Endometrium (tissue), 2 donors: Measurements from ENCODE around the gene TMEM184B.
"Not testable (repeated sequence)": the region's sequence is repeated elsewhere in the genome, so short reads cannot be mapped to it uniquely, and the experiment has no call there.

Experiments
- FAIRE-seq: peaks from 2 replicates; lab custom pipeline; 2012; peaks lifted over from hg19 to GRCh38; lab: Jason Lieb, UNC
- donor health status: control.
- donor health status: control.

The TMEM184B gene

DNA sequence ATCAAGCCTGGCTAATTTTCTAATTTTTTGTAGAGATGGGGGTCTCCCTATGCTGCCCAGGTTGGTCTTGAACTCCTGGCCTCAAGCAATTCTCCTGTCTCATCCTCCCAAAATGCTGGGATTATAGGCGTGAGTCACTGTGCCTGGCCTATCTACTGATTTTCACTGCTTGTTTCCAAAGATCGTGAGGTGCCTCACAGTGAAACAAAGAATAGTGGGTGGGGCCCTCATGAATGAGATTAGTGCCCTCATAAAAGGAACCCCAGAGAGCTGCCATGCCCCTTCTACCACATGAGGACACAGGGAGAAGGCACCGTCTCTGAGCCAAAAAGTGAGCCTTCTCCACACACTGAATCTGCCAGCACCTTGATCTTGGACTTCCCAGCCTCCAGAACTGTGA is 23.5 kb downstream of the TMEM184B start:
- no peak for FAIRE-seq

DNA sequence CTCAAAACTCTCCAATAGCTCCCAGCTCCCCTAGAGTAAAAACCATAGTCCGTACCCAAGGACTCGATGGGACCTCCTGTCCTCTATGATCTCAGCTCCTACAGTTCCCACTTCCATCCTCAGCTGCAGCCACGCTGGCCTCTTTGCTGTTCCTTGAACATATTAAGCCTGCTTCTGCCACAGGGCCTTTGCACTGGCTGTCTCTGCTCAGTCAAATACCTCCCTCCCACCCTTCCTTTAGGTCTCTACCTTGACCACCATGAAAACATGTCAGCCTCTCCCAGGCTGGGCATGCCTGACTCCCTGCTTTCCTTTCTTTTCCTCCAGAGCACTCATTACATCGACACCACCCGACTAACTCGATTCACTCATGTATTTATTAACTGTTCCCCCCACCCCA is 24.5 kb downstream of the TMEM184B start:
- FAIRE-seq: no peak

DNA sequence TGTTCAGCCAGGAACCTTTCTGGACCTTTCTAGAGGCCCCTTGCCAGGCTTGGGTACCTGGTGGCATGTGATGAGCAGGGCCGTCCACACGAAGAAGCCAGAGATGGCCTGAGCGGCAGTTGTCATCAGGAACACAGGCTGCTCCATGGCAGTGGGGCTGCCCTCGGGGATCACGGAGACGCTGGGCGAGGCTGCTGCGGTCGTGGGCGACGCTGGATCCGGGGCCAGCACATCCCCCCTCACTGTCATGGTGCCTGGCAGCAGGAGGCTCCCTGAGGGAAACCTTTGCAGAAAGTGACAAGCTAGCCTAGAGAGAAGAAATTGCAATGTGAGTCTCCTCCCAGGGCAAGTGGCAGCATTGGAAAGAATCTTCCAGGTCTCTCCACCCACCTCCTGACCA is 25.1 kb downstream of the TMEM184B start:
- FAIRE-seq: no peak

DNA sequence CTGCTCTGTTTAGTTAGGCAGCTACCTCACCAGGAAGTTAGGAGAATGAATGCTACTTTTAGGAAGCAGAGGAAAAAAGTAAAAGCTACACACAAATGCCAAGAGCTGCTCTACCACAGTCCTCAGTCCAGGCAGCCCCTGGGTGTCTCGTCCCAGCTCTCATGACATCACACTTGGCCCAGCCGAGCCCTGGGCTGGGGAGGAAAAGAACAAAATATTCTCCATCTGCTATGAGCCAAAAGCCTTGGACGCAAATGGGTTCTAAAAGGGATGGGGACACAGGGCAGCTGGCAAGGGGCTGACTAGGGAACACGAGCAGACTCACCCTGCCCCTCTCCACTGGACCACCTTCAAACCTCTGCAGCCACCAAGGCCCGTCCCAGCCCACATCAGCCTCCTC is 26.1 kb downstream of the TMEM184B start:
- FAIRE-seq: no peak

DNA sequence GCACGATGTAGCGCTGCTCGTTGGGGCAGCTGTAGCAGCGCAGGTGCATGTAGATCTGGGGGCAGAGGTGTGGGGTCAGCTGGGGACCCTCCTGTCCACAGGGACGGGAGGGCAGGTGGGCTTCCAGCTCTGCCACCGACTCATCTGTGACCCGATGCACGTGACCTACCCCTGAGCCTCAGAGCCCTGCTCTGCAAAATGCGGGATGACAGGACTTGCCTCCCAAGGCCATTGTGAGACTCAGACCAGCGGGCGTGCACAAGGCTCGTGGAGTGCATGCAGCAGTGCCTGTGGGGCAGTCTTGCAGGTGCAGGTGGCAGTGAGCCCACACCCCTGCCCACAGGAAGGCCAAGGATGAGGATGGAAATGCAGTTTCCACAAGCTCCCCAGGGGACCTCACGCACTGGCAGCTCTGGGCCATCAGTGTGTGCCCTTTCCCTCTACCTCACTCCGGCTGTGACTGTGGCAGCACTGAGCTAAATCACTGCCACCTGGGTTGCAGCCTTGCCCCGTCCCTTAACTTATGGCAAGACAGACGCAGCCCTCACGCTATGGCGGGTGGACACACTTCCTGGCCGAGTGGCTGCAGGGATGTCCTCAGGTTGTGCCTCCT is 26.7 kb downstream of the TMEM184B start:
- FAIRE-seq: no peak

DNA sequence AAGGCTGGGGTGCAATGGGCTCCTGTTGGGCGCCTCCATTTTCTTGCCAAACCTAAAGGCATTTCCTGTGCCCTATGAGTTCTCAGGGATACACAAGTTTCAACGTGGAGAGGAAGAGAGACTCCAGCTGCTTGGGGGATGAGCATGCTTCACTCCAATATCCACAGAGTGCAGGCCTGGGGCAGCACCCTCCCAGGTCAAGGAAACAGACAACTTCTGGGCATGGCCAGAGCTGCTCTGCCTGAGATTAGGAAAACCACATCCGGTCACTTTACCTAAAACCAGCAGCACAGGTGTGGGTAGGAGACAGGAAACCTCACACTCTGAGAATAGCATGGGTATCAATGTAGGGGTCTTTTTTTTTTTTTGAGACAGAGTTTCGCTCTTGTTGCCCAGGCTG is 28.7 kb downstream of the TMEM184B start:
- no peak for FAIRE-seq

DNA sequence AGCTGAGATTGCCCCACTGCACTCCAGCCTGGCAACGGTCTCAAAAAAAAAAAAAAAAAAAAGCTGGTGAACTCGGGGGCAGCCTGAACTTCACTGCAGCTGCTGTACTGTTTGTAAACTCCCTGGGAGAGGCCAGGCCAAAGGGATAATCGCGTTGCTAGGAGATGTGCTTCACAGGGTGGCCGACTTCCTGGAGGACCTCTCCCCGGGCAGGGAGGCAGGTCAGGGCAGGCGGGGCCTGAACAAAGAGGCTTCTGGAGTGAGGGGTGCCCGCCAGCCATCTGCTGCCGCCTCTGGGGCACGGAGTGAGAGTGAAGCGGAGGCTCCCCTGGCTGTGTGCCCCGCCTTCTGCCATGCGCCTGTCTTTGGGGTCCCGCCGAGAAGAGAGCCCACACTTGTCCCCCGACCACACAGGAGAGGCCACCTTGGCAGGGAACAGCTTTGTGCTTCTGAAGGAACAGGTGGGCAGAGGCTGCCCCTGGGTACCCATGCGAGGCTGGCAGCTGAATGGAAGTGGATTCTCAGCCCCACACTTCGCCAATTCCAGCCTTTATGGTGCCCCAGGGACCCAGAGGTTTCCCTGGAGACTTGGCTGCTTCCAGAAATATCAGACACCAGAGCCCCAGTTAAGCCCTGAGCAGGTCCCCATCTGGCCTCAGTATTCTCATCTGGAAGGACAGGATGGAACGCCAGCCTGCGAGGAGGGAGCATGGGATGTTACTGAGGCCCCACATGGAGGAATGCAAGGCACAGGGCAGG is 29.6 kb downstream of the TMEM184B start:
- peak; percentile 71 for FAIRE-seq

DNA sequence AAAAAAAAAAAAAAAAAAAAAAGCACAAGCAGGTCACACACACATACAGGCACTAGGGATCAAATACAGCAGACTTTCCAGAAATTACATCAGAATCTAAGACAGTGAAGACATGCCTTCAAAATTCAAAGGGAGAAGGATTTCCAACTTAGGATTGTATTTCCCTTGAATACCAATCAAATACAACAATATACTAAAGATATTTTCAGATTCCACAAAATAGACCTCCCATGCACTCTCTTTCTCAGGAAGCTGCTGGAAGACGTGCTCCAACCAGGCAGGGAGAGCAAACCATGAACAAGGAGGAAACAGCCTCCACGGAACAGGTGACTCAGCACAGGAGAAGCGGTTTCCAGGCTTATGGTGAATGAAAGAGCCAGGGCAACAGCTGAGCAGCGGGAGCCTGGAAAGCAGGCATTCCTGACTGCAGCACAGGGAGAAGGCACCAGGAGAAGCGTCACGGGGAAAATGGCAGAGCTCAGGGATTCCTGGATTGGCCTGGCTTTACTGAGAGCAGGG is 32.0 kb downstream of the TMEM184B start:
- FAIRE-seq: no peak

DNA sequence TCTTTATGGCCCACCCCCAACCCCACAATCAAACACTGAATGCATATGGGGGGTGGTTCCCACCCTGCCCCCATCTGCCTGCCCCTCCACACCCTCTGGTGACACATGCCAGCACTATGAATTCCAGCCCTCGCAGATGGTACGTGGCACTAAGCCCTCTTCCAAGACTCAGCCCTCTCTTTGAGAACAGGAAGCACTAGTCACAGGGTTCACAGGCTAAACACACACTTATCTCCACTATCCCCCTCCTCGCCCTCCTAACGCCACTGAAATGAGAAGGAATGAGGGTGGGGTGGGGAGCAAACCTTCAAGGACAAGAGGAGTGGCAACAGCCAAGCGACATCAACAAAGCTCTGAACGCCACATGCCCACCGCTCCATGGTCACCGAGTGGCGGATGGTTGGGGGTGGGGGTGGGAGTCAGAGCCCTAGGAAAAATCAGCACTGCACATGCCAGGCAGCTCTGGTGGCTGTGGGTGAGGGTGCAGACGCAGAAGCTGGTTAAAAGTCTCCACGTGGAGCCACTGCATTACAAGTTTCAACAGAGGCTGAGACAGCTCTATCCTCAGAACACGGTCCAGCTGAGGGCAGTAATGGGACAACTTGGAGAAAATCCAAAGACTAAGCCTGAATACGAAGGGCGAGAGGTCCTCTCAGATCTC is 33.6 kb downstream of the TMEM184B start:
- FAIRE-seq: no peak

DNA sequence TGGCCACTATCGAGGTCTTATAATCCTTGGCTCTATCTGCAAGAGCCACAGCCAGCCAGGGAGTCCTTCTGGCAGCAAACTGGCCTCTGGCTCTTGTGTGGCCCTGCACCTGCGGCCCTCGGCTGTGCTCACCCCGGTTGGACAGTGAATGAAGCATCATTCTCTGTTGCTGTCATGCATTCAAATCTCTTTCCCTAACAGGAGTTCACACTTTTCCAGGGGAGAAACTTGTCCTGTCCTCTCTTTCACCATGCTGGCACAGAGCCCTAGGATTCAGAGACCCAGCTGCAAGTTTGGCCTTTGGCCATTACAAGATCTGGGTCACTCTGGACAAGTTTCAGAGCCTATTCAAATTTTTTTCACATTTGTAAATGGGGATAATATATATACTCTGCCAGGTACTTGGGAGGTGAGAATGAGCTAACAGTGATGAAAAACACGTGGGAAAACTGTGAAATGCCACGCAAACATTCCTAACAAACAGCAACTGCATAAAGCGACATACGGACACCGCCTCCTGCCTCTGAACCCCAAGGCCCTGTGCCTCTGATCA is 34.2 kb downstream of the TMEM184B start:
- FAIRE-seq: no peak

DNA sequence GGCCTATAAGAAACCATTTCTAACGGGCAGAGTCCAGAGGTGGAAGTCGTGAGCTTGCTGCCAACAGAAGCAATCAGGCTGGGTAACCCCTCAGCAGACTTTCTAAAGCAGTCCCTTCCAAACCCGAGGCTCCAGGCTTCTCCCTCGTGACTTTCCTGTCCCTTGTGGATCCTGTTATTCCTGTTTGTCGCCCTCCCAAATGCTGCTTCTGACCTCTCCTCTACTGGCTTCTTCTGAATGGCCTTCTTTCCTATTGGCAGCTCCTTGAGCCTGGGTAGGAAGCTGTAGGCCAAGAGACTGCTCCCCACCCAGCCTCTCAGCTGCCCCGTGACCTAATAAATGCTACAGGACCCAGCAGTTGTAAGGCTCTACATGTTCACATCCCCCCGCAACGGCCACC is 36.0 kb downstream of the TMEM184B start:
- no peak for FAIRE-seq

DNA sequence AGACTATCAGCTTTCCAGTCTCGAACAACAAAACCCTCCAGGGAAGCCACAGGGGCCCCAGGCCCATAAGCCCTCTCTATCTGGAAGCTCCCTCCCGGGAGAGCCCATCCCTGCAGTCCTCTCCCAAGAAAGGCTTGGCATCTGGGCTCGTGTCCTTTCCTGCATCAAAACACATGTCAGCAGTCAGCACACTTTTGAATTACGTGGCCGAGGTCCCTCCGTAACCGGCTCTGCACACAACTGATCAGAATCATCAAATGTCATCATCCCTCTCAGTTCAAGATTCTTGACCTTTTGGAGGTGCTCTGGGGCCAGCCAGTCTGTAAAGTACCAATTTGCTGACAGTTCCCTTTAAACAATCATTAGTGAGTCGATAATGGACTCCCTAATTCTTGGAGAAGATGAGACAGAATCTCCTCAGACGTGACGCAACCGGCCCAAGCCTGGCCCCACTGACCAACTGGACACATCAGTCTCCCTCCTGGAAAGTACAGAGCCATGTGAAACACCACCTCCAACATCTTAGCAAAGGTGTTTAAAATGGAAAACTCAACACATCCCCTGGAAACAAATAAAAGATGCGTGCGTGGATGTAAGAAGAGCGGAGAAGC is 37.5 kb downstream of the TMEM184B start:
- no peak for FAIRE-seq

DNA sequence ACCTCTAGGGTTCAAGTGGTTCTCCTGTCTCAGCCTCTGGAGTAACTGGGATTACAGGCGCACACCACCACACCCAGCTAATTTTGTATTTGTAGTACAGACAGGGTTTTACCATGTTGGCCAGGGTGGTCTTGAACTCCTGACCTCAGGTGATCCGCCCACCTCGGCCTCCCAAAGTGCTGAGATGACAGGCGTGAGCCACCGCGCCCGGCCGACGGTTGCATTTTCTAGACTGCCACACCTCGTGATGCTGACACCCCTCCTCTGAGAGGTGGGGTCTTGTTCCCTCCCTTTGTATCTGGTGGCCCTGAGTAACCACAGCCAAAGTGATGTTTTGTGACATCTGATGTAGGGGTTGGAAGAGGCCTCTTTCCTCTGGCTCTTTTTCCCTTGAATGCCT is 39.0 kb downstream of the TMEM184B start:
- FAIRE-seq: not testable (repeated sequence)

DNA sequence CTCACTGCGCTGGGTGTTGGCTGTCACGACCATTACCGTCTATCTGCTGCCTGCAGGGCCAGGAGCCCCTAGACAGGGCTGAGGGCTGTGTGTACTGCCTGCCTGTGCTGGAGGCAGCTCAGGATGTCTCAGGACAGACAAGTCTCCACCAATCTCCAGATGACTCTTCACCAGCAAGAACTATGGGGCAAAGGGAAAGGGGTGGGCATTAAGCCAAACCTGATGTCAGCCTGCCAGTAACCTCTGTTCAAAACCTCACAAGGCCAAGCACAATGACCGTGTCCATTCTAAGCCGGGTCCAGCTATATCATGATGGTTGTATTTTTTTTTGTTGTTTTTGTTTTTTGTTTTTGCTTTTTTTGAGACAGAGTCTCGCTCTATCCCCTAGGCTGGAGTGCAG is 39.4 kb downstream of the TMEM184B start:
- no peak for FAIRE-seq

DNA sequence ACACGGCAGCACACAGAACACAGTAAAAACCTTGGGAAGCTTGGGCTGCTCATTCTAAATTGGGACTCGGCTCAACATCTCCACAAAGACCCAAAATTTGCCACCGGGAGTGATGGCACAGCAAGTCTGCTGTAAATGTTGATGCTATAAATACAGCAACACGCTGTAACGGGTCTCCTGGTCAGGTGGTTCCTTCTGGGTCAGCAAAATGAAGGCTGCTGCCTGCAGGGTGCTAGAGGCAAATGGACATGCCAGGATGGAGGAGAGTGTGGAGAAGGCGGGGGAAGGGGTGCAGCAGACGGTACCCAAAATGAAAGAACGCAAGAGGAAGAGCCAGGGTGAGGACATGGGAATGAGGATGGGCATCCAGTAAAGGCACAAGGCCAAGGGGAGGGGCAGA is 40.6 kb downstream of the TMEM184B start:
- no peak for FAIRE-seq

DNA sequence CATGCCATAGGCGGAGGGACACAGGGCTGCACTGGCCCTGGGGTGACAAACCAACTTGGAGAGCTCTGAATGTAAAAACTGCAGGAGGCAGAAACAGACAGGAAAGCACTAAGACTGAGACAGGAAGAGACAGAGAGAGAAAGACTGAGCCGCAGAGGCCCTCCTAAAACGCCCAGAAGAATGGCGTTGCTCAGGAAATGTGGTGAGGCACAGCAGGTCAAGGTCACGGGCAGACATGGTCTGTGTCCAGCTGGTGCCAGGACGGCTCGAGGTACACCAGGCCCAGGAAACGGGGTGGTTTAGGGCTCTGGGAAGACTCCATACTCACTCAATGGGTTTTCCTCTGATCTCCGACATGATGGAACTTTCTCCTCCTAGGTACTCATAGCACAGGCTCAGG is 41.9 kb downstream of the TMEM184B start:
- no peak for FAIRE-seq

DNA sequence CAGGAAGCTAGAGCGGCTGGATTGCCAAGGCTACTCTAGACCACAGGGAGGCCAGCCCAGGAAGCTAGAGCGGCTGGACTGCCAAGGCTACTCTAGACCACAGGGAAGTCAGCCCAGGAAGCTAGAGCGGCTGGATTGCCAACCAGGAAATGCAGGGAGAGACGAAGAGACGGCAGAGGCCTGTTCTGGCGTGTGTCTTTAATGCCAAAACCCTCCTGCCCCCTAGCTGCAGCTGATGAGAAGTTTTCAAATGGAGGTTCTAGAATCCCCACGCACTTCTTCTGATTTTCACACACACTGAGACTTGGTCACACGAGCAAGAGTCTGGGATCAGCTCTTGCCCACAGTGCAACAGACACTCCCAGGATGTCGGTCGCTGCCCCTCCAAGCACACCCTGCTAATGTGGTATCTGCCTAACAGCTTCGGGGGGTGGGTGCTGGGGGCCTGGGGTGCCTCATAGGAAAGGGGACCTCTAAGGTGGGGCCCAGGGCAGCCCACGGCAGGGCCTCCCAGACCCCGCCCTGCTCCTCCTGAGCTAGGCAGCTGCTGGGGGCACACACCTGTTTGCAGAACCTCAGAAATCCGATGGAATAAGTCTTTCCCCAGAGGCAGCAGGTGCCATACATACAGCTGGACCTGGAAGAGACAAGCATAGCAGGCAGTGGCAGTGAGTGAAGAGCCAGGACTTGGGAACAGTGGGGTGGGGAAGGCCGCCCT is 42.5 kb downstream of the TMEM184B start:
- no peak for FAIRE-seq

DNA sequence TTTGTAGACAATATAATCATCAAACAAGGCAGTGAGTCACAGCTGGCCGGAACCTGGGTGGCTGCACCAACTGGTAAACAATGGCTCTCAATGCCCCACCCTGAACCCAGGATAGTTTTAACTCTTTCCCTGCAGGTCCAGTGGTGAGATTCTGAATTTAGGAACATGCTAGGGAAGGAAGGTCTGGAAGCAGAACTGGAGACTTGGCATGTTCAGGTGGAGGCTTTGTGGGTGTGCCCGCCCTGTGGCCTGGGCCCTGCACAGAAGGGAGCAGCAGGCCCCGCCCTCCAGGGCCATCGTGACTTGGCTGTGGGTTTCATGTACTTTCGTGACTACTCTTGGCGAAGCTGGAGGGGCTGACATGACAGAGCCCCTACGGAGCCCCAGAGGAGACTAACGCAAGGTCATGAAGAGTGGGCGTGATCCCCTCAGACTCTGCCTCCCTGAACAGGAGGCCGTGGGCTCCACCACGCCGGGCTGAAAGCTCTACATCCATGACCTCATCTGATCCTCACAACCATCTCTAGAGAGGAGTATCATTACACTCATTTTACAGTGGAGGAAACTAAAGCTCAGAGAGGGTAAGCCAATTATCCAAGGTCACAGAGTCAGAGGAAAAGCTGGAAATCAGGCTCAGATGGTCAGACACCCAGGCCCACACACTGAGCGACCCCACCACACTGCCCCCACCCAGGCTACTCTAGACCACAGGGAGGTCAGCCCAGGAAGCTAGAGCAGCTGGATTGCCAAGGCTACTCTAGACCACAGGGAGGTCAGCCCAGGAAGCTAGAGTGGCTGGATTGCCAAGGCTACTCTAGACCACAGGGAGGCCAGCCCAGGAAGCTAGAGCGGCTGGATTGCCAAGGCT is 43.7 kb downstream of the TMEM184B start:
- peak; percentile 91 for FAIRE-seq

DNA sequence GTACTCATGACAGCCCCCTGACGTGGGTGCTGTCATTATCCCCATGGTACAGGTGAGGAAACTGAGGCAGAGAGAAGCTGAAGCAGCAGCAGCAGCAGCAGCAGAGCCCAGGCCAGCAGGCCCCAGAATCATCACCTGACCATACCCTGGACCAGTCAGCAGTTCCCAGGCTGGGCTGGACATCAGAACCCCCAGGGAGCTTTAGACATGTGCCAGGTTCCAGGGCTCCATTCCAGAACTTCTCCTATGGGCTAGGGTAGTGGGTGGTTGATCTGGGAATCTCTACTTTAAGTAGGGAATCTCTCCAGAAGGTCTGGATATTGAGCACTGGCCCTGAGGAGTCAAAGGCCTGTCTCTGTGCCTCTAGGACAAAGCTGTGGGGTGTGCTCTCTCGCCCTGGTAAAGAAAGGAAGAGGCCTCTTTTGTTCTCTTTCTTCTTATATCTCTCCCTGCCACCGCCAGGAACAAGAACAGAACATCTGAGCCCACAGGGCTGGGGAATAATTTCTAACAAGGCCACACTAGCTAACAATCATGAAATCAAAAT is 44.4 kb downstream of the TMEM184B start:
- no peak for FAIRE-seq

DNA sequence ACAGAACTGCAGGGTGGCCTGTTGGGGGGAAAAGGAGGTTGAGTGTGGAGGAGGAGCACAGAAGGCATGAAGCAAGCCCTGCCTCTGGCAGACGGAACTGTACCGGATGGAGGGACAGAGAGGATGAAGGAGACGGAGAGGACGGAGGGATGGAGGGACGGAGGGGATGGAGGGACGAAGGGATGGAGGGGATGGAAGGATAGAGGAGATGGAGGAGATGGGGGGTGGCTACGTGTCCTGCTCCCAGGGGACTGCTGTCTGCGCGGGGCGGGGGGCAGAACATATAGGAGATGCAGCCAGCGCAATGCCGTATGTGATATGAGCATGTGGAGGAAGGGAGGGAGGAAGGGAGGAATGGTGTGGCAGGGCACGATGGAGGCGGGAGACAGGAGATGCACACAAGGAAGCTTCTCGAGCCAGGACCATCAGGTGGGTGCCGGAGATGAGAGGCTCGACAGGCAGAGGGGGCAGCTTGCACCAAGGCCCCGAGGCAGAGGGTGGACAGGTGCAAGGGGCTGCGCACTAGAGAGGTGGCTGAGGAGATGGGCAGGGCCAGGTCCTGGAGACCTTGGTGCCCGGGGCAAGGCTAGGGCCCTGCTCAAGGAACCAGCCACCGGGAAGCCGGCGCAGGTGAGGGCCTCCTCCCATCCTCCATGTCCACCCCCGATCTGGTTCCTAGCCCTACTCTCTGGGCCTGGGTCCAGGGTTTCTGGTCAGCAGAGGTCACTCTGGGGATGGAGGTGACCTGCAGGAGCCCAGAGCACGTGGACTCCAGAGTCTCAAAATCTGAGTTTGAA is 45.8 kb downstream of the TMEM184B start:
- no peak for FAIRE-seq
